Measurements from ENCODE around the gene KRT81. TPM values are rescaled to one million over a fixed set of nuclear protein-coding genes. Genes with fewer than 3 reads are reported as not detected.

Gene KRT81
- total and polyA plus RNA-seq, 2 of the 4 experiments (the other 2 are of a cell fraction): under 0.01 to 0.05 TPM

DNA sequence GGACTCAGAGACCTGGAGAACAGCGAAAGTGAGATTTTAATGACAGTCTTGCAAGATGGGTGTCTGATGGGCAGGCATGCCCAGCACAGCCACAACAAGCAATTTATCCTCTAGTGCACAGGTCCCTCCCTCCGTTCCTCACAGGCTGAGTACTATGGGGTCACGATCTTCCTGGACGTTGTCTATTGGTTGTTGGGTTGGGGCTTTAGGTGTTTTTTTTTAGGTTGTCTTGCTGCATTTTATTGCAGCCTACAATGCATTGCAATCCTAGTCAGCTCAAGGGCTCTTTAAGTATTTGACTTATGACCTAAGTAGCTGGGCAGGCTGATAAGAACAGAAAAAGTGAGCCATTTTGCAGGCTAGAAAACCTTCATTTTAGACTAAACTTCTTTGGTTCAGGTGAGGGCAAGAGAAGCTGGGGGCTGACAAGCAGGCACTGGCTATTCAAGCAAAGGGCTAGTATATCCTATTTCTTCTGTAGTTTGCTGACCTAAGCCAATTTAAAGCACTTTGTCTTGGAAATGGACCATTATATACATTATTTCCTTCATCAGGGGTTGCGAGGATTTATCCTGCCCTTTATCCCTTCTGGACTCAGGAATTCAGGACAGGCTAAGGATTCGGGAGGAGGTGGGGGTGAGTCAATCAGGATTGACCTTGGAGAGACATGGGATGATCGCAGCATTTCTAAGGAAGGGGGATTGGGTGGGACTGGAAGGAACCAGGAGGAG, 52.3 kb downstream of the KRT81 start:
- peaks cover 0 to 6% of the 10 kb centered on the region in 2 experiments; a peak in 1 of 4 replicates for H3K79me1 ChIP-seq (ENCODE audit: low read depth in 1 of 2, low read length in 2 of 2)
- H2AFZ ChIP-seq (replicated peaks; ENCODE audit: low read length, poor library complexity): no peak overlapping the region
- no peaks in the 10 kb centered on the region for H4K20me1 ChIP-seq (ENCODE audit: insufficient read depth, low read length)
- no peak overlapping the region for H3K4me2 ChIP-seq (ENCODE audit: low read depth, low read length)
- no peaks in the 10 kb centered on the region for H3K9me3 ChIP-seq (ENCODE audit: control insufficient read depth, insufficient read depth, low read length)
- H2BK5ac ChIP-seq (ENCODE audit: low read depth, low read length, poor library complexity, severe bottlenecking): no peak overlapping the region
- intact Hi-C loops (cut with micrococcal nuclease): no loop called here
- no TSS peak for BruUV-seq (replicated peaks)
- H3K27me3 ChIP-seq (ENCODE audit: control insufficient read depth, insufficient read depth, low read length): no peaks in the 10 kb centered on the region
- dilution Hi-C loops (cut with HindIII; ENCODE audit: low sequenced_read_pairs, unreplicated experiment): no loop called here
- peak overlapping the region; percentile 35; the same call in 1 of the 2 replicates for H2BK20ac ChIP-seq (ENCODE audit: low read depth, low read length)
- no peaks in the 10 kb centered on the region for H3K36me3 ChIP-seq (ENCODE audit: control insufficient read depth, insufficient read depth, low read length)
- H3K9ac ChIP-seq (ENCODE audit: low read depth, low read length): no peak overlapping the region
- 100% methylated on average over 1 of the region's 7 CpGs; no CpG with 5 or more reads in 1 of the 2 experiments for WGBS, 2 experiments (ENCODE audit: extremely low coverage in 2 of 2, insufficient read length in 1 of 2)
- H3K18ac ChIP-seq (ENCODE audit: low read depth, low read length): no peak overlapping the region
- DNase-seq (no peak), ATAC-seq (ENCODE audit: low read depth) (no peak)
- H3K56ac ChIP-seq (ENCODE audit: extremely low read depth, insufficient read depth, low read length): no peak overlapping the region
- POLR2A ChIA-PET (ENCODE audit: unreplicated experiment): no interaction called here
- H3K23ac ChIP-seq (ENCODE audit: low read depth, low read length): no peak overlapping the region
- H3K4me1 ChIP-seq (ENCODE audit: control insufficient read depth, insufficient read depth, low read length): peaks cover 11% of the 10 kb centered on the region
- in situ Hi-C loops (cut with MboI; ENCODE audit: low sequenced_read_pairs): no loop called here
- peak overlapping the region; percentile 43; the same call in 1 of the 2 replicates for H4K91ac ChIP-seq (ENCODE audit: insufficient read depth, low read depth, low read length)
- no peak overlapping the region for H2AK9ac ChIP-seq (replicated peaks; ENCODE audit: low read depth, low read length, poor library complexity)
- peaks cover 15% of the 10 kb centered on the region for H3K9me1 ChIP-seq (ENCODE audit: insufficient read depth, low read length)
- no peak overlapping the region for H2BK120ac ChIP-seq (ENCODE audit: low read depth, low read length)
- no peak overlapping the region for H3K4ac ChIP-seq (ENCODE audit: low read depth, low read length)
- H2BK15ac ChIP-seq (ENCODE audit: low read depth, low read length): peak overlapping the region; percentile 21; the same call in 1 of the 3 replicates
- no peak overlapping the region; a peak in 1 of 4 replicates for H4K8ac ChIP-seq (ENCODE audit: low read depth in 2 of 2, low read length in 2 of 2)
- H2AK5ac ChIP-seq (ENCODE audit: low read depth, low read length): peak overlapping the region; percentile 11; the same call in 1 of the 2 replicates
- H3K27ac ChIP-seq (ENCODE audit: insufficient read depth, low read length): no peak overlapping the region
- H4K5ac ChIP-seq (ENCODE audit: low read depth, low read length): no peak overlapping the region
- CTCF ChIA-PET: interaction anchor here (2.7 kb wide), 1 partner anchor 40 kb away, joined by 14 read pairs; no protein-coding TSS in a partner anchor
- TF ChIP-seq, protein P1, sequence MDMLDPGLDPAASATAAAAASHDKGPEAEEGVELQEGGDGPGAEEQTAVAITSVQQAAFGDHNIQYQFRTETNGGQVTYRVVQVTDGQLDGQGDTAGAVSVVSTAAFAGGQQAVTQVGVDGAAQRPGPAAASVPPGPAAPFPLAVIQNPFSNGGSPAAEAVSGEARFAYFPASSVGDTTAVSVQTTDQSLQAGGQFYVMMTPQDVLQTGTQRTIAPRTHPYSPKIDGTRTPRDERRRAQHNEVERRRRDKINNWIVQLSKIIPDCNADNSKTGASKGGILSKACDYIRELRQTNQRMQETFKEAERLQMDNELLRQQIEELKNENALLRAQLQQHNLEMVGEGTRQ (IDR thresholded peaks at IDR 0.05; ENCODE audit: low read depth, low read length): no peak
- TF ChIP-seq MAFK (IDR thresholded peaks at IDR 0.05; ENCODE audit: low read depth, low read length): peak; percentile 79
- TF ChIP-seq POLR2A (IDR thresholded peaks at IDR 0.05; ENCODE audit: low read depth, low read length): no peak
- TF ChIP-seq, protein P2, sequence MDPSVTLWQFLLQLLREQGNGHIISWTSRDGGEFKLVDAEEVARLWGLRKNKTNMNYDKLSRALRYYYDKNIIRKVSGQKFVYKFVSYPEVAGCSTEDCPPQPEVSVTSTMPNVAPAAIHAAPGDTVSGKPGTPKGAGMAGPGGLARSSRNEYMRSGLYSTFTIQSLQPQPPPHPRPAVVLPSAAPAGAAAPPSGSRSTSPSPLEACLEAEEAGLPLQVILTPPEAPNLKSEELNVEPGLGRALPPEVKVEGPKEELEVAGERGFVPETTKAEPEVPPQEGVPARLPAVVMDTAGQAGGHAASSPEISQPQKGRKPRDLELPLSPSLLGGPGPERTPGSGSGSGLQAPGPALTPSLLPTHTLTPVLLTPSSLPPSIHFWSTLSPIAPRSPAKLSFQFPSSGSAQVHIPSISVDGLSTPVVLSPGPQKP (IDR thresholded peaks at IDR 0.05; ENCODE audit: borderline replicate concordance, low read depth, low read length): no peak
- no peak for TF ChIP-seq MAZ (IDR thresholded peaks at IDR 0.05; ENCODE audit: borderline replicate concordance, low read depth, low read length)
- no peak for TF ChIP-seq CEBPB (IDR thresholded peaks at IDR 0.05; ENCODE audit: low read depth, low read length)
- no peak for TF ChIP-seq MXI1 (IDR thresholded peaks at IDR 0.05; ENCODE audit: borderline replicate concordance, low read depth, low read length)
- no peak for TF ChIP-seq RAD21 (IDR thresholded peaks at IDR 0.05; ENCODE audit: low read length)
- H3K14ac ChIP-seq (replicated peaks; ENCODE audit: low read depth, low read length): no peak overlapping the region; the same call in 1 of the 2 replicates
- no peak overlapping the region for H3K4me3 ChIP-seq (ENCODE audit: insufficient read depth, low read depth, low read length)

Measured in IMR-90 (cell line).